CD8-positive, alpha-beta memory T cell (primary cell): ENCODE data around the gene RERE. TPM values are rescaled to one million over a fixed set of nuclear protein-coding genes. Genes with fewer than 3 reads are reported as not detected.
"Not testable (repeated sequence)": the region's sequence is repeated elsewhere in the genome, so short reads cannot be mapped to it uniquely, and the experiment has no call there.

ENCODE experiments used
- CTCF ChIA-PET: fragments of 350-600 bp; sonication (Branson Sonifier 250); formaldehyde crosslinking; loops from one replicate; lab custom pipeline; 2021; ENCODE audit warnings: antibody characterized with exemption; lab: Charles Lee
- POLR2A ChIA-PET: fragments of 350-600 bp; sonication (Branson Sonifier 250); formaldehyde crosslinking; loops from one replicate; lab custom pipeline; 2021; ENCODE audit warnings: antibody characterized with exemption; lab: Charles Lee
- DNase-seq, 5 donors: peaks; one replicate each; pipeline versions ENCODE4 v3.0.0 to v3.0.0-alpha.2; 2020 to 2022; ENCODE audit warnings: mixed read lengths in 1 of 5
- H3K27ac ChIP-seq: one replicate; pipeline ENCODE4 v1.7.0; 2013; ENCODE audit warnings: low read depth, mild to moderate bottlenecking, low read length, moderate library complexity
- H3K27me3 ChIP-seq: 2 replicates; pipeline ENCODE4 v1.7.0; 2013; ENCODE audit warnings: low read length, mild to moderate bottlenecking; ENCODE audit not compliant: insufficient read depth, poor library complexity, severe bottlenecking
- H3K36me3 ChIP-seq: 2 replicates; pipeline ENCODE4 v1.7.0; 2013; ENCODE audit warnings: mild to moderate bottlenecking, low read length, moderate library complexity; ENCODE audit not compliant: insufficient read depth
- H3K4me1 ChIP-seq: 2 replicates; pipeline ENCODE4 v1.7.0; 2013; ENCODE audit warnings: mild to moderate bottlenecking, low read length, moderate library complexity; ENCODE audit not compliant: insufficient read depth
- H3K4me3 ChIP-seq: 2 replicates; pipeline ENCODE4 v1.7.0; 2013; ENCODE audit warnings: mild to moderate bottlenecking, low read length
- H3K9me3 ChIP-seq: 2 replicates; pipeline ENCODE4 v1.7.0; 2013; ENCODE audit warnings: mild to moderate bottlenecking, low read length
- H3K27ac Mint-ChIP-seq, 8 donors: one replicate each; pipeline ENCODE4 v1.8.0; 2020 to 2021; ENCODE audit warnings: mixed read lengths in 8 of 8, mild to moderate bottlenecking in 6 of 8, inconsistent platforms in 3 of 8, moderate library complexity in 3 of 8
- H3K27me3 Mint-ChIP-seq, 2 donors: one replicate each; pipeline ENCODE4 v1.8.0; 2020 to 2021; ENCODE audit warnings: mixed read lengths in 2 of 2, mild to moderate bottlenecking in 1 of 2, moderate library complexity in 1 of 2
- H3K36me3 Mint-ChIP-seq, 3 donors: one replicate each; pipeline ENCODE4 v1.8.0; 2020 to 2021; ENCODE audit warnings: mixed read lengths in 3 of 3, inconsistent platforms in 1 of 3, mild to moderate bottlenecking in 1 of 3
- H3K4me1 Mint-ChIP-seq, 3 donors: one replicate each; pipeline ENCODE4 v1.8.0; 2020 to 2021; ENCODE audit warnings: mixed read lengths in 3 of 3, inconsistent platforms in 1 of 3, mild to moderate bottlenecking in 1 of 3
- H3K4me3 Mint-ChIP-seq, 7 donors: one replicate each; pipeline ENCODE4 v1.8.0; 2020 to 2021; ENCODE audit warnings: mixed read lengths in 7 of 7, mild to moderate bottlenecking in 6 of 7, moderate library complexity in 4 of 7, inconsistent platforms in 2 of 7
- H3K9me3 Mint-ChIP-seq, 5 donors: one replicate each; pipeline ENCODE4 v1.8.0; 2020 to 2022; ENCODE audit warnings: mixed read lengths in 5 of 5, mild to moderate bottlenecking in 3 of 5, moderate library complexity in 2 of 5, inconsistent platforms in 1 of 5
- polyA plus RNA-seq: library from polyadenylated mRNA; unstranded; fragments of 300-500 nt; fragmentation: Illumina TruSeq; gene quantifications from one replicate; pipeline ENCODE4 v1.2.3, GENCODE V29; 2021
- total RNA-seq, 2 experiments: library from RNA; stranded (reverse); gene quantifications; one replicate each; pipeline ENCODE4 v1.2.3, GENCODE V29; 2021

Gene RERE
- total and polyA plus RNA-seq, 3 experiments from 2014 or later, result 10.9 to 39.2 (median 37.9) TPM

- Mint-ChIP-seq H3K36me3 (peaks cover 0 to 4% (median 0%) of the 10 kb centered on the region in 3 donors), H3K27me3 (no peaks in the 10 kb centered on the region), H3K4me1 (peaks cover 23 to 33% (median 24%) of the 10 kb centered on the region in 3 donors), H3K27ac (no peak overlapping the region), H3K9me3 (no peaks in the 10 kb centered on the region), H3K4me3 (no peak overlapping the region)
- Histone ChIP-seq H3K4me3 (no peak overlapping the region), H3K4me1 (peaks cover 19% of the 10 kb centered on the region), H3K27me3 (no peaks in the 10 kb centered on the region), H3K9me3 (no peaks in the 10 kb centered on the region), H3K27ac (no peak overlapping the region), H3K36me3 (no peaks in the 10 kb centered on the region)
- POLR2A ChIA-PET, result no interaction called here
- CTCF ChIA-PET, result no interaction called here
- no peak for DNase-seq
Measured at GRCh38 chr1:8598783-8599182, 218.7 kb downstream of the RERE start.

DNA sequence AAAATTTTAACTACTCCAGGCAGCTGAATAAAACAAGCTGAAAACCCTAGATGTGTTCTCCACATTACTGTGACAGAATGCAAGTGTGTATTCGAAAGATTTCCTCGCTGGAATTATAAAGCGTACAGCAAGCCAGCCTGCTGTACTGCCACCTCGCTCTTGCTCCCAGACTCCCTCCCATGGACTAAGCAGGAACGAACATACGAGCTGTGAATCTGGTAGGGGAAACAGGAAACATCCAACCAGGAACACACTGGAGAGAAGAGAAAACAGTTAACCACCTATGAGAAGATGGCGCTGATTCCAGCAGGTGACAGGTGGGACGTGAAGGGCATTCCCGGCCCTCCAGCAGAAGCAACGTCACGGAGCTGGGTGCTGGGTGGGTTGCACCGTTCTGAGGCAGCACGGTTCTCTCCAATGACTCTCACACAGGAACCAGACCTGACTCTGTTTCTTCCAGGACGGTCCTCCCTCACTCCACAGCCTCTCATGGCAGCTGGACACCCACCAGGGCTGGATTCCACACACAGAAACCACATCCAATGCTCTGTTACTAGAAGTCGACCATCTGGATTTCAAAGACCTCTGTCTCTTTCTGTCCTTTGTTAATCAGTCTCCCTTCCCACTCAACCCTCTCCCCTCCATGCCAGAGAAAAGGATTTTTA lies 219.2 kb downstream of the RERE start:
- no peak overlapping the region for H3K4me3 Mint-ChIP-seq
- CTCF ChIA-PET, result no interaction called here
- peaks cover 17 to 27% (median 18%) of the 10 kb centered on the region in 3 donors for H3K4me1 Mint-ChIP-seq
- no peaks in the 10 kb centered on the region for H3K27me3 Mint-ChIP-seq
- POLR2A ChIA-PET, result no interaction called here
- no peak overlapping the region for H3K27ac Mint-ChIP-seq
- H3K27ac ChIP-seq, result no peak overlapping the region
- H3K4me3 ChIP-seq, result no peak overlapping the region
- DNase-seq, result no peak
- H3K27me3 ChIP-seq, result no peaks in the 10 kb centered on the region
- no peaks in the 10 kb centered on the region for H3K9me3 ChIP-seq
- peaks cover 0 to 4% (median 0%) of the 10 kb centered on the region in 3 donors for H3K36me3 Mint-ChIP-seq
- no peaks in the 10 kb centered on the region for H3K36me3 ChIP-seq
- no peaks in the 10 kb centered on the region for H3K9me3 Mint-ChIP-seq
- peaks cover 13% of the 10 kb centered on the region for H3K4me1 ChIP-seq

GRCh38 chr1:8597455-8597854 lies 220.0 kb downstream of the RERE start:
- no peaks in the 10 kb centered on the region for H3K9me3 Mint-ChIP-seq
- ChIA-PET CTCF (no interaction called here), POLR2A (no interaction called here)
- DNase-seq, result no peak
- H3K27ac Mint-ChIP-seq, result no peak overlapping the region
- Histone ChIP-seq H3K9me3 (no peaks in the 10 kb centered on the region), H3K36me3 (no peaks in the 10 kb centered on the region), H3K4me1 (peaks cover 5% of the 10 kb centered on the region), H3K27me3 (no peaks in the 10 kb centered on the region), H3K4me3 (no peak overlapping the region), H3K27ac (no peak overlapping the region)
- H3K36me3 Mint-ChIP-seq, result peaks cover 0 to 3% (median 0%) of the 10 kb centered on the region in 3 donors
- H3K4me3 Mint-ChIP-seq, result no peak overlapping the region
- H3K27me3 Mint-ChIP-seq, result no peaks in the 10 kb centered on the region
- peaks cover 9 to 20% (median 11%) of the 10 kb centered on the region in 3 donors for H3K4me1 Mint-ChIP-seq

DNA sequence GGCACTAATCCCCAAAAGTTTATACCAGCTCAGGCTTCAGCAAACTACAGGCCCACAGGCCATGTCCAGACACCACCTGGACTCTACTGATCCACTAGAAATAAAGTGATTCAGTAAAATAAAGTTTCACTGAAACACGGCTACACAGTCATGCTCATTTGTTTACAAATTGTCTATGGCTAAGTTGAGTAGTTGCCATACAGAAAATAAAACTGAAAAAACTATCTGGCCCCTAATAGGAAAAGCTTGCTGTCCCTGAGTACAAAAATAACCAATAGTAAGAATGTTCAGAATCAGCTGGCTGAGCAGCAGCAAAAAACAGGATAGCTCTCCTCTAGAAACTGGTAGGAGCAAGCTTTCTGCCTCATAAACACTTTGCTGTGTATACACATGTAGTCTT lies 221.5 kb downstream of the RERE start:
- no peak overlapping the region for H3K27ac ChIP-seq
- CTCF ChIA-PET, result no interaction called here

GRCh38 chr1:8595332-8595731 lies 222.1 kb downstream of the RERE start:
- ChIA-PET CTCF (no interaction called here), POLR2A (no interaction called here)
- no peaks in the 10 kb centered on the region for H3K9me3 Mint-ChIP-seq
- no peaks in the 10 kb centered on the region for H3K27me3 Mint-ChIP-seq
- Histone ChIP-seq H3K27ac (no peak overlapping the region), H3K36me3 (no peaks in the 10 kb centered on the region), H3K9me3 (no peaks in the 10 kb centered on the region), H3K4me3 (no peak overlapping the region), H3K4me1 (no peaks in the 10 kb centered on the region), H3K27me3 (no peaks in the 10 kb centered on the region)
- H3K4me3 Mint-ChIP-seq, result no peak overlapping the region
- peaks cover 0 to 1% (median 0%) of the 10 kb centered on the region in 3 donors for H3K36me3 Mint-ChIP-seq
- H3K27ac Mint-ChIP-seq, result no peak overlapping the region
- H3K4me1 Mint-ChIP-seq, result peaks cover 3 to 10% (median 6%) of the 10 kb centered on the region in 3 donors
- no peak for DNase-seq

More for the DNA sequence above, 221.5 kb downstream of the RERE start:
- Histone ChIP-seq H3K27me3 (no peaks in the 10 kb centered on the region), H3K4me3 (no peak overlapping the region), H3K9me3 (no peaks in the 10 kb centered on the region), H3K36me3 (no peaks in the 10 kb centered on the region), H3K4me1 (no peaks in the 10 kb centered on the region)
- H3K36me3 Mint-ChIP-seq, result no peaks in the 10 kb centered on the region
- no peaks in the 10 kb centered on the region for H3K9me3 Mint-ChIP-seq
- peaks cover 2 to 10% (median 3%) of the 10 kb centered on the region in 3 donors for H3K4me1 Mint-ChIP-seq
- POLR2A ChIA-PET, result no interaction called here
- DNase-seq, result no peak
- no peaks in the 10 kb centered on the region for H3K27me3 Mint-ChIP-seq
- H3K27ac Mint-ChIP-seq, result no peak overlapping the region
- H3K4me3 Mint-ChIP-seq, result no peak overlapping the region

- H3K36me3 ChIP-seq, CTCF ChIA-PET, H3K4me1 ChIP-seq, H3K4me3 Mint-ChIP-seq, H3K27me3 Mint-ChIP-seq, H3K27ac ChIP-seq, H3K4me1 Mint-ChIP-seq, H3K4me3 ChIP-seq, H3K27me3 ChIP-seq, H3K9me3 ChIP-seq, H3K36me3 Mint-ChIP-seq, POLR2A ChIA-PET, H3K27ac Mint-ChIP-seq, DNase-seq, H3K9me3 Mint-ChIP-seq: not testable (repeated sequence)
Measured at GRCh38 chr1:8593292-8593691, 224.1 kb downstream of the RERE start.

DNA sequence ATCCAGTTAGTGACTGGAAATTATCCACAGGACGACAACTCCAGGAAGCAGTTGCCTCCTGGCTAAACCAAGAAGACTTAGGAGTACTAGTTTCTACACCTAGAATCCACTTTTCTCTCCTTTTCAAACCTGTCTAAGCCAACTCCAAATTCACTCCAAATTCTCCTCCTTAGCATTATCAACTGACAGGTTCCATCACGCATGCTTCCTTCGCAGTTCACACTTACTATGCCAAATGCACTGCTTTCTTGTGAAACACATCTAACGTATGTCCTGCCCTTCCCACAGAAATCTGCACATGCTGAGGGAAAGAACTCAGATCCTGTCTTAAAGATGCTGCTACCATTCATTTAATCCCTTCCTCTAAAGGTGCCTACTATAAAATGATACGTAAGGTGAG lies 225.9 kb downstream of the RERE start:
- no peak for DNase-seq
- Histone ChIP-seq H3K9me3 (no peaks in the 10 kb centered on the region), H3K27ac (no peak overlapping the region), H3K4me3 (no peak overlapping the region), H3K36me3 (no peaks in the 10 kb centered on the region), H3K4me1 (no peaks in the 10 kb centered on the region), H3K27me3 (no peaks in the 10 kb centered on the region)
- ChIA-PET CTCF (no interaction called here), POLR2A (no interaction called here)
- H3K4me3 Mint-ChIP-seq, result no peak overlapping the region
- peaks cover 3 to 11% (median 9%) of the 10 kb centered on the region in 3 donors for H3K4me1 Mint-ChIP-seq
- peaks cover 0 to 4% (median 1%) of the 10 kb centered on the region in 3 donors for H3K36me3 Mint-ChIP-seq
- H3K27ac Mint-ChIP-seq, result peak overlapping the region in 2 of 8 donors; percentile 4 to 86
- H3K9me3 Mint-ChIP-seq, result no peaks in the 10 kb centered on the region
- no peaks in the 10 kb centered on the region for H3K27me3 Mint-ChIP-seq

GRCh38 chr1:8590721-8591351 lies 226.6 kb downstream of the RERE start:
- peaks cover 0 to 4% (median 1%) of the 10 kb centered on the region in 3 donors for H3K36me3 Mint-ChIP-seq
- H3K4me1 ChIP-seq, result no peaks in the 10 kb centered on the region
- H3K27me3 ChIP-seq, result no peaks in the 10 kb centered on the region
- no peak overlapping the region for H3K27ac ChIP-seq
- no peaks in the 10 kb centered on the region for H3K9me3 ChIP-seq
- no peak for DNase-seq
- H3K27ac Mint-ChIP-seq, result peak overlapping the region in 1 of 8 donors; percentile 48
- H3K4me1 Mint-ChIP-seq, result peaks cover 3 to 11% (median 4%) of the 10 kb centered on the region in 3 donors
- no peaks in the 10 kb centered on the region for H3K27me3 Mint-ChIP-seq
- ChIA-PET POLR2A (no interaction called here), CTCF (no interaction called here)
- no peaks in the 10 kb centered on the region for H3K9me3 Mint-ChIP-seq
- H3K36me3 ChIP-seq, result no peaks in the 10 kb centered on the region
- no peak overlapping the region for H3K4me3 ChIP-seq
- no peak overlapping the region for H3K4me3 Mint-ChIP-seq
